A673 (cell line): Measurements from ENCODE around the gene CUBN.

Source experiments
- CTCF ChIP-seq: fragments of 300-800, 200-600 bp; sonication (generic); conservative IDR thresholded peaks from 2 replicates; pipeline ENCODE4 v1.5.1; 2017; ENCODE audit warnings: low read depth, mild to moderate bottlenecking, antibody characterized with exemption, low read length, moderate library complexity, mixed read lengths
- EZH2 ChIP-seq: fragments of 200-600 bp; sonication (generic); IDR thresholded peaks from 2 replicates; pipeline ENCODE4 v1.6.1; 2017; ENCODE audit warnings: borderline replicate concordance, low read depth, mild to moderate bottlenecking, mixed read lengths, antibody characterized with exemption, low read length; ENCODE audit not compliant: poor library complexity, severe bottlenecking

GRCh38 chr10:17125206-17125893 is 4.3 kb downstream of the CUBN start:
- TF ChIP-seq CTCF (no peak), EZH2 (no peak)
